Stomach smooth muscle (tissue), 2 donors: ENCODE results near the gene PLXNA1.

Experiments used
- H3K27ac ChIP-seq: one replicate; pipeline ENCODE4 v1.7.0; 2013; ENCODE audit warnings: mild to moderate bottlenecking, low read length, inconsistent platforms
- H3K27me3 ChIP-seq, 2 donors: one replicate each; pipeline ENCODE4 v1.7.0; 2013; ENCODE audit warnings: low read length in 2 of 2; ENCODE audit not compliant: insufficient read depth in 2 of 2, control insufficient read depth in 1 of 2
- H3K36me3 ChIP-seq, 2 donors: one replicate each; pipeline ENCODE4 v1.7.0; 2013; ENCODE audit warnings: low read length in 2 of 2; ENCODE audit not compliant: control insufficient read depth in 2 of 2, insufficient read depth in 2 of 2
- H3K4me1 ChIP-seq: one replicate; pipeline ENCODE4 v1.7.0; 2013; ENCODE audit warnings: low read length; ENCODE audit not compliant: control insufficient read depth, insufficient read depth
- H3K4me3 ChIP-seq, 2 donors: one replicate each; pipeline ENCODE4 v1.7.0; 2013; ENCODE audit warnings: low read length in 2 of 2
- H3K9ac ChIP-seq, 2 donors: one replicate each; pipeline ENCODE4 v1.7.0; 2013; ENCODE audit warnings: low read length in 2 of 2, mild to moderate bottlenecking in 1 of 2
- H3K9me3 ChIP-seq, 2 donors: one replicate each; pipeline ENCODE4 v1.7.0; 2013; ENCODE audit warnings: low read length in 2 of 2; ENCODE audit not compliant: control insufficient read depth in 2 of 2
- donor health status: healthy.
- donor health status: Pancreatic carcinoma.

PLXNA1 gene

DNA sequence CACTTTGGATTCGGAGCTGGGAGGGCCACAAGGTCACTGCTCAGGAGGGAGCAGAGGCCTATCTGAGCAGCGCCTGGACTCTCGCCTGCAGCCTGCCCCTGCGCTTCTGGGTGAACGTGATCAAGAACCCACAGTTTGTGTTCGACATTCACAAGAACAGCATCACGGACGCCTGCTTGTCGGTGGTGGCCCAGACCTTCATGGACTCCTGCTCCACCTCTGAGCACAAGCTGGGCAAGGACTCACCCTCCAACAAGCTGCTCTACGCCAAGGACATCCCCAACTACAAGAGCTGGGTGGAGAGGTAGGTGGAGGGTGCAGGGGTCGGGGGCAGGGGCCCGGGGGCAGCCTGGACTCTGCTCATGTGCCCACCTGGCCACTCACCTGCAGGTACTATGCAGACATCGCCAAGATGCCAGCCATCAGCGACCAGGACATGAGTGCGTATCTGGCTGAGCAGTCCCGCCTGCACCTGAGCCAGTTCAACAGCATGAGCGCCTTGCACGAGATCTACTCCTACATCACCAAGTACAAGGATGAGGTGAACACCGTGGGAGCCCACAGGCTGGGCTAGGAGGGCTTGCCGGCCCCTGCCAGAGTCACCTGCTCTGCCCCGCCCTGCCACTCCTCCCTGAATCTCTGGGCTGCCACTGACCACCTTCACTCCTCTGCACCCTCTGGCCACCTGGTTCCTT is 49.5 kb downstream of the PLXNA1 start:
- Histone ChIP-seq H3K9ac (no peak overlapping the region), H3K4me3 (no peak overlapping the region), H3K27ac (no peak overlapping the region), H3K4me1 (no peaks in the 10 kb centered on the region), H3K27me3 (no peaks in the 10 kb centered on the region), H3K9me3 (no peaks in the 10 kb centered on the region), H3K36me3 (peaks cover 3 to 17% of the 10 kb centered on the region in 2 donors)
